Kidney glomerular epithelial cell (primary cell): ENCODE data around the gene KATNAL2.

Source experiments
- DNase-seq: peaks from one replicate; lab custom pipeline; 2025; lab: John Stamatoyannopoulos, UW

Gene KATNAL2

GRCh38 chr18:47110492-47111274, 193.3 kb downstream of the KATNAL2 start:
- no peak for DNase-seq

- no peak for DNase-seq
These were observed 196.6 kb downstream of the KATNAL2 start for GRCh38 chr18:47113796-47114540.

GRCh38 chr18:47115205-47115604, 197.8 kb downstream of the KATNAL2 start:
- no peak for DNase-seq

DNA sequence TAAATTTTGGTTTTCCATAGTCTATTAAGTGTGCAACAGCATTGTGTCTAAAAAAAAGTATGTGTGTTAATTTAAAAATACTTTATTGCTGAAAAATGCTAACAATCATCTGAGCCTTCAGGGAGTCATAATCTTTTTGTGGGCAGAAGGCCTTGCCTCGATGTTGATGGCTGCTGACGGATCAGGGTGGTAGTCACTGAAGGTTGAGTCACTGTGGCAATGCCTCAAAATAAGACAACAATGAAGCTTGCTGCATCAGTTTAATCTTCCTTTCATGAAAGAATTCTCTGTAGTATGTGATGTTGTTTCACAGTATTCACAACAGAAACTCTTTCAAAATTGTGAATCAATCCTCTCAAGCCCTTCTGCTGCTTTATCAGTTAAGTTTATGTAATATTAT, 201.6 kb downstream of the KATNAL2 start:
- no peak for DNase-seq

GRCh38 chr18:47120428-47120827, 203.0 kb downstream of the KATNAL2 start:
- no peak for DNase-seq

DNA sequence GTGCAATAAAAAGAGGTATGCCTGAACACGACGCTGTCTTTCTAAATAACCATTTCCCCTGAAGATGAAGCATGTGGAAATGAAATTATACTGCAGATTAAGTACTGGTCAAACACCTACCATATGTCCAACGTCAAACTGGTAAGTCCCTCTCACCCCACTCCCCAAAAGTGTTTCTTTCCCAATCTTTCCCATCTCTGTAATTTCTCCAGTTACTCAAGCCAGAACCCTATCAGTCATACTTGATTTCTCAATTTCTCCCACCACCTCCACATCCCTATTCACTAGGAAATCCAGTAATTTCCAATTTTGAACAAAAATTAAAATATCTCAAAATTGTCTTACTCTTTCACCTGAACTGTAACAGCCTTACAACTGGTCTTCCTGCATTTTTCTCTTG, 203.7 kb downstream of the KATNAL2 start:
- no peak for DNase-seq

GRCh38 chr18:47141289-47141688, 223.9 kb downstream of the KATNAL2 start:
- no peak for DNase-seq

DNA sequence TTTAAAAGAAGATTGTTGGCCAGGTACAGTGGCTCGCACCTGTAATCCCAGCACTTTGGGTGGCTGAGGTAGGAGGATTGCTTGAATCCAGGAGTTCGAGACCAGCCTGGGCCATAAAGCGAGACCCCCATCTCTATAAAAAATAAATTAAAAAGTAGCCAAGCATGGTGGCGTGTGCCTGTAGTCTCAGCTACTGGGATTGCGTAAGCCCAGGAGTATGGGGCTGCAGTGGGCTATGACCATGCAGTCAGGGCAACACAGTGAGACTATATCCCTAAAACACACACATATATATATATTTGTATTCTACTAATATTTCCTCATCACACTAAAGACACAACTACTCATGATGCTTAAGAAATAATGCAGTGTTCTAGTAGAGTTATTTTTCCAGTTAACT, 225.8 kb downstream of the KATNAL2 start:
- DNase-seq: no peak

DNA sequence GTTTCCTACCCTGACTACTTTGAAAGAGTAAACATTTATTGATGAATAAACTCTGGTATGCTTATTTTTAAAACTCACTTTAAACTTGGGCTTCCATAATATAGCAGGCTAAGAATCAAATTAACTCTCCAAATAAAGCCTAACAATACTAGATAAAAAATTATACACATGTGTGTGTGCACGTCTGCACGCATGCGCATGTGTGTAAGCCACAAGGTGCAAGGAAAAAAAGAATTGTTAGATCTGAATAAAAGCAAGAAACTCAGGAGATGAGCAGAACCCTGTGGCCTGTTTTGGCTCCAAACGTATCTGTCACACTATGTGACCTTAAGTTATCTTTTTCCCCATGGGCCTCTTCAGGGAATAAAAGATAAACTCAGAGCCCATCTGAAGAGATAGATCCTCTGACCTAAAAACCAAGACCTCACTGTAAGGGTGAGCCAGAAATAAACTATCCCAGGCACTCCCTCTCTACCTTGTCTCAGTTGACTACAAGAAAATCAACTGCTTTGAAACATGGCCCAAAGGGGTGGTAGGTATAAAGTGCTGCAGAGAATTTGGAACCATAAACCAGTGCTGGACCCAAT, 226.6 kb downstream of the KATNAL2 start:
- DNase-seq: no peak

GRCh38 chr18:47146206-47146605, 228.8 kb downstream of the KATNAL2 start:
- no peak for DNase-seq

DNA sequence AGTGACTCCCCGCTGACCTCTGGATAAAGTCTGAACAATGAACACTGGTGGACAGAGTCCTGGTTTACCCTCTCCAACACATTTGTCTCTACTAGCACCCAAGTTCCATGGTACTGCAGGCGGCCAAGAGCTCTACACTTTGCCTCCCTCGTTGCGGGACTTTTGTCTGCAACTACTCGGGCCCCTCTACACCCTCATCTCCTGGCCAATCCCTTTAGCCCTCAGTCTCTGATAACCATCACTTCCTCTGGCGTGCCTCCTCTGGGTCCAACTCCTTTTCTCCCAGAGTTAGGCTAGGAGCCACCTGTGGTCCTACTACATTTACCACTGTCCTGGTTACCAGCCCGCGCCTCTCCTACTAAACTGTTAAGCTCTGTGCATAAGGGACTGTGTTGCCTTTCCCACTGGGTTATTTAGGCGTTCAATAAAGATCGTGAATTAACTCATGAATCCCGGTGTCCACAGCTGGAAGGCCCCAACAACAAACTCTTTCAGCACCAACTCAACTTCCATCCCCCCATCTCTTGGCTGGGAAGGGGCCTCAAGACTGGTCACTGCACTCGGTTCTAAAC, 232.1 kb downstream of the KATNAL2 start:
- DNase-seq: peak; percentile 64

DNA sequence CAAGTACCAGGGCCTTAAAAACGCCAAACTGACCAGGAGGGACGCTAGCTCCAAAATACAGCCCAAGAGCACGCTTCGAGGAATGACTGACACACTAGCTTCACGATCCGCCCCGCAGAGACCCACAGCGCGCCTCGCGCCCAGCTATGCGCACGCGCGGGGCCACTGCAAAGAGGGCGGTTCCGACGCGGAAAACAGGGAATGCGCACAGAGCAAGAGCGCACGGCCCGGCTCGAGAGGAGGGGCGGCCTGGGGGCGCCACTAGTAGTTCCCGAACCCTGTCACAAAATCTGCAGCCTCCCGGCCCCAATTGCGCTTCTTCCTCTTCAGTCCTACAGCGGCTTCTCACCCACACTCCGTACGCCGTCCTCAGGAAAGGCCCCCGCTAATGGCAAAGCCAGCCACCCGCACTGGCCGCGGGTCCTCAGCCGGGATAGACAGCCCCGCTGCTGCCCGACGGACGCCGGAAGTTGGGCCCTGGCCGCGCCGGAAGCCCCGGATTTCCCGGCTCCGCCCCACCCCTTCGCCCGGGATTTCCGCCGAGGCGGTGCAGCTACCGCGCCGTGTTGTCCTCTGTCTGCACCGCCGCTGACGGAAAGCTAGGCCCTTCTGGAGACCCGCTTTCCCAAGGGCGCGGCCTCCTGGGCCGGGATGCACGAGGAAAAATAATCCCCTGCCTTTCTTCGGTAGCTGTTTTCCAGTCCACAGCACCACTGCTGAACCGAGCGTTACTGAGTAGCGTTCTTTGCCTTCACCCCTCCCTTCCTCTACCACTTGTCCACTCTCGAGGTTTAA, 232.8 kb downstream of the KATNAL2 start, which contains the start of gene HDHD2:
Gene HDHD2, minus strand, starts transcription at position 472 of the 795 bp plus-strand sequence. CDS start 14,061 bp downstream, outside the sequence.
- DNase-seq: peak; percentile 85

GRCh38 chr18:47150824-47151366, 233.5 kb downstream of the KATNAL2 start:
- DNase-seq: no peak

DNA sequence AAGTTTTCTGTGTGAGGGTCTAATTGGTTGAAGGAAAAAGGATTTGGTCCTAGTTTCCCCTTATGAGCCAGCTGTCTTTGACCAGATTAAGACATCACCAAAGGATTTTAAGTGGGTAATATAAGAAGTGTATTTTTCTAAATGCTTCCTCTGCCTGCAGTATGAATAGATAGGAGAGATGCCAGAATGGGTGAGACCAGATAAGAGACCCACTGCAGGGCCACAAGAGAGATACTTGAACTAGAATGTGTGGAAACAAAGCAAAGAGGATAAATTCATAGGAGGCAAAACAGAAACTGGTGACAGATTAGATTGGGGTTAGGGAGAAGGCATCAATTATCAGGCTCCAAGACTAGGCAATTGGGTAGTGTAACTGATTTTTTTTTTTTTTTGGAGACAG, 234.0 kb downstream of the KATNAL2 start:
- DNase-seq: no peak
